Brain microvascular endothelial cell (primary cell): ENCODE measurements around the gene ST8SIA1.

Experiments used
- DNase-seq: peaks from one replicate; pipeline ENCODE4 v3.0.0-alpha.2; 2020
- H3K27ac ChIP-seq: fragments of 250-450 bp; sonication (Bioruptor Pico); 2 replicates; pipeline ENCODE4 v1.5.1; 2020; ENCODE audit warnings: mild to moderate bottlenecking, moderate library complexity
- H3K27me3 ChIP-seq: fragments of 250-450 bp; sonication (Bioruptor Pico); replicated peaks from 2 replicates; pipeline ENCODE4 v1.5.1; 2020; ENCODE audit warnings: mild to moderate bottlenecking
- H3K36me3 ChIP-seq: fragments of 250-450 bp; sonication (Bioruptor Pico); replicated peaks from 2 replicates; pipeline ENCODE4 v1.5.1; 2020; ENCODE audit warnings: mild to moderate bottlenecking
- H3K4me3 ChIP-seq: 2 replicates; pipeline ENCODE4 v1.5.1; 2011; ENCODE audit warnings: low read depth, mild to moderate bottlenecking, control low read depth, low read length, moderate library complexity
- CTCF ChIP-seq: IDR thresholded peaks from 2 replicates; pipeline ENCODE4 v1.5.1; 2011; ENCODE audit warnings: low read depth, mild to moderate bottlenecking, moderate library complexity, low read length, control low read depth, inconsistent platforms; ENCODE audit errors: missing control alignments
- in situ Hi-C: cut with HindIII; loops from 2 replicates; pipeline ENCODE4 v1.10.0; 2017; ENCODE audit warnings: low sequenced_read_pairs, low pct_ligation_motif_present

ST8SIA1 gene

GRCh38 chr12:22276867-22277266 lies 57.6 kb downstream of the ST8SIA1 start:
- H3K27me3 ChIP-seq = no peaks in the 10 kb centered on the region
- in situ Hi-C loops = no loop called here
- H3K36me3 ChIP-seq = no peaks in the 10 kb centered on the region
- no peak overlapping the region for H3K4me3 ChIP-seq
- TF ChIP-seq CTCF = no peak
- no peak for DNase-seq
- no peak overlapping the region for H3K27ac ChIP-seq

- peak overlapping the region; percentile 73 for H3K27ac ChIP-seq
- H3K27me3 ChIP-seq = no peaks in the 10 kb centered on the region
- in situ Hi-C loops = no loop called here
Measured at GRCh38 chr12:22276313-22276712, 58.2 kb downstream of the ST8SIA1 start.

GRCh38 chr12:22275843-22276242 lies 58.7 kb downstream of the ST8SIA1 start:
- in situ Hi-C loops = no loop called here
- no peaks in the 10 kb centered on the region for H3K27me3 ChIP-seq
- peak overlapping the region; percentile 73 for H3K27ac ChIP-seq
- peak; percentile 98 for DNase-seq
- no peaks in the 10 kb centered on the region for H3K36me3 ChIP-seq
- no peak for TF ChIP-seq CTCF
- H3K4me3 ChIP-seq = no peak overlapping the region

More at GRCh38 chr12:22276313-22276712, 58.2 kb downstream of the ST8SIA1 start:
- TF ChIP-seq CTCF = no peak
- H3K36me3 ChIP-seq = no peaks in the 10 kb centered on the region
- no peak overlapping the region for H3K4me3 ChIP-seq
- no peak for DNase-seq

DNA sequence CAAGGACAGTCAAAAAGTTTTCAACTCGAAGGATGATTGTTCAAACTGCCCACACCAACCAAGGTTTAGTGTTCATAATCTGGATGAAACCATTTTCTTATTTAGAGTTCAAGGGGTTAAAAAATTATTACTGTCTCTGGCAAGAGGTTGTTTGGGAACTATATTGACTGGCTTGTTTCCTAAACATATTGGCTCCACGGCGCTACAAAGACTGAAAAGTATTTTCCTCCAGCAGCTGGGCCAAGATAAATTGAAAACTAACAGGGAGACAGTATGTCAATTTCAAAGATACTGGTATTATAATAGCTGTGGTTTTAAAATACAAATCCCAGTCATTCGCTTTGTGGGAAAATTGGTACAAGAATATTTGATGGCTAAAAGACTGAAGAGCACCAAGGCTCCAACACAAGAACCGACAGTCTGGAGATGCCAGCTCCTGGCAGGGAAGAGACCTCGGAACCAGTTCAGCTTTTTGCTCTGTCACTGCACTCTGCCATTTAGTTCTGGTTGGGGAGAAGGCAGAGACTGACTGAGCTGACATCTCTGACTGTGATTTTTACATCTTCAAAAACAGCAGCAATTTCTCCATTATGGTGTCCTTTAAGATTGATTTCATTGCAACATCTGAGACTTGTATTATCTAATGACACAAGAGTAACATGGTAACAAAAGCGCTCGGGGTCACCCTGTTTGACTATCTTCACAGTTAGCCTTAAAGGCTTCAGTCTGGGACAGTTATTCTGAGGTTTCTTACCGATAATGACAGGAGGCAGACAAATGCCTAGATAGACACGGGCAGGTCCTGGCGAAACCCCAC lies 62.0 kb downstream of the ST8SIA1 start:
- H3K36me3 ChIP-seq = no peaks in the 10 kb centered on the region
- DNase-seq = no peak
- no peaks in the 10 kb centered on the region for H3K27me3 ChIP-seq
- no peak overlapping the region for H3K4me3 ChIP-seq
- H3K27ac ChIP-seq = no peak overlapping the region
- in situ Hi-C loops = no loop called here
- no peak for TF ChIP-seq CTCF

GRCh38 chr12:22271023-22271422 lies 63.5 kb downstream of the ST8SIA1 start:
- no peaks in the 10 kb centered on the region for H3K27me3 ChIP-seq
- peak; percentile 63 for DNase-seq
- in situ Hi-C loops = no loop called here
- H3K36me3 ChIP-seq = no peaks in the 10 kb centered on the region
- no peak overlapping the region for H3K4me3 ChIP-seq
- TF ChIP-seq CTCF = no peak
- H3K27ac ChIP-seq = peak overlapping the region; percentile 20

DNA sequence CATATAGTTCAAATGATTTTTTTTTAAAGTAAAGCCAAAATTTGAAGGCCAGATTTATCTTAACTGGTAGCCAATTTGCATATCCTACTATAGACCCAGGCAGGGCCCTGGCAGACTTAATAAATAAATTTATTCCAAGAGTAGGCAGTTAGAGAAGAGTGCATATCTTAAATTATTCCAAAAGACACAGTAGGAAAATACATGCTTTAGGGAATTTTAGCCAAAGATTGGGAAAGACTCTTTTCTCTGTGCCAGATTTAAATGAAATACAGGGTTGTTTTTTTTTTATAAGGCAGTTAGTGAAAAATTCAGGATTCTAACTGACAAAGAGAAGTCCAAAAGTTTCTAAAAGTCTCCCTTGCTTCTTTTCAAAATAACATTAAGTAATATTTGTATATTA lies 65.5 kb downstream of the ST8SIA1 start:
- H3K27me3 ChIP-seq = no peaks in the 10 kb centered on the region
- no peak for DNase-seq
- H3K4me3 ChIP-seq = no peak overlapping the region
- in situ Hi-C loops = no loop called here
- TF ChIP-seq CTCF = no peak
- no peak overlapping the region for H3K27ac ChIP-seq
- no peaks in the 10 kb centered on the region for H3K36me3 ChIP-seq
